ENCODE results near the gene SEPTIN10.
"Not testable (repeated sequence)": the region's sequence is repeated elsewhere in the genome, so short reads cannot be mapped to it uniquely, and the experiment has no call there.

The SEPTIN10 gene

GRCh38 chr2:109591206-109591605, 22.6 kb downstream of the SEPTIN10 start:
- in situ Hi-C loops (cut with MboI; ENCODE audit: low sequenced_read_pairs, unreplicated experiment), result no loop called here
- no peak for TF ChIP-seq CTCF (IDR thresholded peaks at IDR 0.05; ENCODE audit: borderline replicate concordance, control extremely low read depth, extremely low read depth, insufficient read depth, missing control alignments)
- DNase-seq (ENCODE audit: low spot score), result no peak

- in situ Hi-C loops (cut with MboI; ENCODE audit: low sequenced_read_pairs, unreplicated experiment), result no loop called here
- no peak for TF ChIP-seq CTCF (IDR thresholded peaks at IDR 0.05; ENCODE audit: borderline replicate concordance, control extremely low read depth, extremely low read depth, insufficient read depth, missing control alignments)
- no peak for DNase-seq (ENCODE audit: low spot score)
These were observed 27.1 kb downstream of the SEPTIN10 start for GRCh38 chr2:109586687-109587086.

GRCh38 chr2:109582928-109583895, 30.6 kb downstream of the SEPTIN10 start:
- DNase-seq (ENCODE audit: low spot score), result no peak
- no peak for TF ChIP-seq CTCF (IDR thresholded peaks at IDR 0.05; ENCODE audit: borderline replicate concordance, control extremely low read depth, extremely low read depth, insufficient read depth, missing control alignments)
- in situ Hi-C loops (cut with MboI; ENCODE audit: low sequenced_read_pairs, unreplicated experiment), result no loop called here

- in situ Hi-C loops (cut with MboI; ENCODE audit: low sequenced_read_pairs, unreplicated experiment); DNase-seq (ENCODE audit: low spot score): not testable (repeated sequence)
These were observed 36.1 kb downstream of the SEPTIN10 start for GRCh38 chr2:109577630-109578029.

- in situ Hi-C loops (cut with MboI; ENCODE audit: low sequenced_read_pairs, unreplicated experiment), result no loop called here
- DNase-seq (ENCODE audit: low spot score), result no peak
- no peak for TF ChIP-seq CTCF (IDR thresholded peaks at IDR 0.05; ENCODE audit: borderline replicate concordance, control extremely low read depth, extremely low read depth, insufficient read depth, missing control alignments)
These were observed 38.4 kb downstream of the SEPTIN10 start for GRCh38 chr2:109575373-109575772.

- TF ChIP-seq CTCF (IDR thresholded peaks at IDR 0.05; ENCODE audit: borderline replicate concordance, control extremely low read depth, extremely low read depth, insufficient read depth, missing control alignments), result no peak
- in situ Hi-C loops (cut with MboI; ENCODE audit: low sequenced_read_pairs, unreplicated experiment), result no loop called here
These were observed 49.7 kb downstream of the SEPTIN10 start for GRCh38 chr2:109563980-109564550.

GRCh38 chr2:109563288-109563687, 50.5 kb downstream of the SEPTIN10 start:
- in situ Hi-C loops (cut with MboI; ENCODE audit: low sequenced_read_pairs, unreplicated experiment), result no loop called here

More at GRCh38 chr2:109563980-109564550, 49.7 kb downstream of the SEPTIN10 start:
- no peak for DNase-seq (ENCODE audit: low spot score)

More at GRCh38 chr2:109563288-109563687, 50.5 kb downstream of the SEPTIN10 start:
- no peak for TF ChIP-seq CTCF (IDR thresholded peaks at IDR 0.05; ENCODE audit: borderline replicate concordance, control extremely low read depth, extremely low read depth, insufficient read depth, missing control alignments)
- no peak for DNase-seq (ENCODE audit: low spot score)

Data from GM13976 (cell line).